ENCODE measurements around the gene CRELD1. TPM values are rescaled to one million over a fixed set of nuclear protein-coding genes. Genes with fewer than 3 reads are reported as not detected.

CRELD1 gene
- total and polyA plus RNA-seq, 9 of the 15 experiments (the other 6 are each of a cell fraction or from before 2014, with no cell fraction given) = 3.3 to 25.8 (median 16.5) TPM

- TF ChIP-seq HOMEZ (CRISPR knock-in tag; IDR thresholded peaks at IDR 0.05) = no peak
- TF ChIP-seq MAFF (IDR thresholded peaks at IDR 0.05; ENCODE audit: low read length) = no peak
- TF ChIP-seq ZNF407 (IDR thresholded peaks at IDR 0.05; ENCODE audit: low read depth) = no peak
- no peak for TF ChIP-seq NR2C2 (CRISPR knock-in tag; IDR thresholded peaks at IDR 0.05)
- TF ChIP-seq NR2C2 (tag; IDR thresholded peaks at IDR 0.05) = no peak
- TF ChIP-seq SP1 (CRISPR knock-in tag; IDR thresholded peaks at IDR 0.05) = no peak
- TF ChIP-seq HDAC2 (IDR thresholded peaks at IDR 0.05) = no peak
- TF ChIP-seq ZC3H4 (CRISPR knock-in tag; IDR thresholded peaks at IDR 0.05; ENCODE audit: borderline replicate concordance) = no peak
- TF ChIP-seq RNF219 (CRISPR knock-in tag; IDR thresholded peaks at IDR 0.05) = no peak
- TF ChIP-seq PRMT5 (CRISPR knock-in tag; IDR thresholded peaks at IDR 0.05) = no peak
- no peak for TF ChIP-seq ZSCAN29 (IDR thresholded peaks at IDR 0.05)
- TF ChIP-seq POLR3A (IDR thresholded peaks at IDR 0.05; ENCODE audit: borderline replicate concordance, extremely low read depth, insufficient read depth, insufficient read length) = no peak
- TF ChIP-seq ZKSCAN8 (CRISPR knock-in tag; IDR thresholded peaks at IDR 0.05) = no peak
- no peak for TF ChIP-seq HNRNPK (IDR thresholded peaks at IDR 0.05; ENCODE audit: low read depth, low read length, poor library complexity, severe bottlenecking)
- no peak for TF ChIP-seq TARDBP (IDR thresholded peaks at IDR 0.05)
- TF ChIP-seq TCF3 (CRISPR knock-in tag; IDR thresholded peaks at IDR 0.05) = peak; percentile 19; the same call in 1 of the 2 replicates
- TF ChIP-seq BACH1 (tag; IDR thresholded peaks at IDR 0.05) = no peak
These were observed 46.2 kb upstream of the CRELD1 start (continued) for GRCh38 chr3:9887480-9887879.
